Measurements from ENCODE around the gene SCRN2. TPM values are rescaled to one million over a fixed set of nuclear protein-coding genes. Genes with fewer than 3 reads are reported as not detected.
A peak's percentile ranks its signal among the peaks of the same experiment; 100 is the strongest.

SCRN2 gene
- total RNA-seq, 4 donors from 2014 or later = 11.0 to 22.3 (median 16.8) TPM

GRCh38 chr17:47823519-47823918 lies 17.6 kb downstream of the SCRN2 start:
- Histone ChIP-seq H3K4me3 (no peak overlapping the region), H3K27ac (no peak overlapping the region), H3K9me3 (no peaks in the 10 kb centered on the region), H3K27me3 (no peaks in the 10 kb centered on the region), H3K36me3 (peaks cover 0 to 54% of the 10 kb centered on the region in 2 donors), H3K4me1 (peaks cover 21 to 28% of the 10 kb centered on the region in 2 donors)
- TF ChIP-seq CTCF (IDR thresholded peaks at IDR 0.05 in 4 of 5, conservative IDR thresholded peaks at IDR 0.05 in 1 of 5) (no peak), POLR2A (IDR thresholded peaks at IDR 0.05) (no peak)
- ATAC-seq (no peak), DNase-seq (no peak)
- in situ Hi-C loops (cut with MboI; ENCODE audit: low sequenced_read_pairs in 4 of 4) = no loop called here
- intact Hi-C loops (cut with DNase I; ENCODE audit: low total_unique reads) = no loop called here

- Histone ChIP-seq H3K27ac (peak overlapping the region in 3 of 4 donors; percentile 76 to 81 (median 78)), H3K4me1 (peaks cover 21 to 28% of the 10 kb centered on the region in 2 donors), H3K9me3 (no peaks in the 10 kb centered on the region), H3K4me3 (no peak overlapping the region), H3K36me3 (peaks cover 0 to 48% of the 10 kb centered on the region in 2 donors), H3K27me3 (no peaks in the 10 kb centered on the region)
- DNase-seq (no peak), ATAC-seq (no peak)
- no peak for TF ChIP-seq CTCF (IDR thresholded peaks at IDR 0.05 in 4 of 5, conservative IDR thresholded peaks at IDR 0.05 in 1 of 5)
- TF ChIP-seq POLR2A (IDR thresholded peaks at IDR 0.05) = no peak
- in situ Hi-C loops (cut with MboI; ENCODE audit: low sequenced_read_pairs in 4 of 4) = no loop called here
- intact Hi-C loops (cut with DNase I; ENCODE audit: low total_unique reads) = no loop called here
Observed at GRCh38 chr17:47822785-47823184, 18.3 kb downstream of the SCRN2 start.

- TF ChIP-seq CTCF (IDR thresholded peaks at IDR 0.05 in 4 of 5, conservative IDR thresholded peaks at IDR 0.05 in 1 of 5) (no peak), POLR2A (IDR thresholded peaks at IDR 0.05) (peak; percentile 43 to 60)
Observed at GRCh38 chr17:47821424-47822391, 19.4 kb downstream of the SCRN2 start, which contains the start of gene OSBPL7. Gene OSBPL7, minus strand, starts transcription at chr17:47821794. Its CDS starts 1,516 bp downstream, at chr17:47820278.

GRCh38 chr17:47821031-47821423 lies 20.0 kb downstream of the SCRN2 start:
- peak overlapping the region; percentile 69 to 81 (median 77) for H3K27ac ChIP-seq
- DNase-seq (no peak), ATAC-seq (peak; percentile 5 to 7)
- intact Hi-C loops (cut with DNase I; ENCODE audit: low total_unique reads) (no loop called here), in situ Hi-C loops (cut with MboI; ENCODE audit: low sequenced_read_pairs in 4 of 4) (no loop called here)
- H3K9me3 ChIP-seq = no peaks in the 10 kb centered on the region
- peaks cover 0 to 36% of the 10 kb centered on the region in 2 donors for H3K36me3 ChIP-seq
- TF ChIP-seq CTCF (IDR thresholded peaks at IDR 0.05 in 4 of 5, conservative IDR thresholded peaks at IDR 0.05 in 1 of 5) (no peak), POLR2A (IDR thresholded peaks at IDR 0.05) (no peak)
- peaks cover 21 to 28% of the 10 kb centered on the region in 2 donors for H3K4me1 ChIP-seq
- peak overlapping the region; percentile 51 to 64 (median 56) for H3K4me3 ChIP-seq
- H3K27me3 ChIP-seq = no peaks in the 10 kb centered on the region

More at GRCh38 chr17:47821424-47822391, 19.4 kb downstream of the SCRN2 start, which contains the start of gene OSBPL7:
- Histone ChIP-seq H3K27me3 (no peaks in the 10 kb centered on the region), H3K9me3 (no peaks in the 10 kb centered on the region), H3K4me3 (peak within 1 kb of the TSS; percentile 51 to 64 (median 56)), H3K27ac (peak within 1 kb of the TSS; percentile 69 to 81 (median 77)), H3K4me1 (peaks cover 21 to 28% of the 10 kb centered on the region in 2 donors), H3K36me3 (peaks cover 0 to 37% of the 10 kb centered on the region in 2 donors)
- intact Hi-C loops (cut with DNase I; ENCODE audit: low total_unique reads) (no loop called here), in situ Hi-C loops (cut with MboI; ENCODE audit: low sequenced_read_pairs in 4 of 4) (no loop called here)
- peak; percentile 66 to 82 for DNase-seq
- peak; percentile 78 to 79 for ATAC-seq
